ENCODE results near the gene DUSP1.
A peak's percentile ranks its signal among the peaks of the same experiment; 100 is the strongest.

Gene DUSP1

GRCh38 chr5:172724242-172725183, 46.5 kb downstream of the DUSP1 start:
- no peak for DNase-seq (ENCODE audit: low spot score)

GRCh38 chr5:172723508-172723907, 47.5 kb downstream of the DUSP1 start:
- DNase-seq (ENCODE audit: low spot score) = no peak

- no peak for DNase-seq (ENCODE audit: low spot score)
These were observed 48.6 kb downstream of the DUSP1 start for GRCh38 chr5:172722327-172722815.

- DNase-seq (ENCODE audit: low spot score) = peak; percentile 32
These were observed 49.3 kb downstream of the DUSP1 start for GRCh38 chr5:172721455-172722326.

GRCh38 chr5:172720655-172721054, 50.3 kb downstream of the DUSP1 start:
- no peak for DNase-seq (ENCODE audit: low spot score)

- no peak for DNase-seq (ENCODE audit: low spot score)
These were observed 51.8 kb downstream of the DUSP1 start for GRCh38 chr5:172719211-172719610.

GRCh38 chr5:172718527-172719114, 52.4 kb downstream of the DUSP1 start:
- DNase-seq (ENCODE audit: low spot score) = no peak
